ENCODE data around the gene EARS2.

DNA sequence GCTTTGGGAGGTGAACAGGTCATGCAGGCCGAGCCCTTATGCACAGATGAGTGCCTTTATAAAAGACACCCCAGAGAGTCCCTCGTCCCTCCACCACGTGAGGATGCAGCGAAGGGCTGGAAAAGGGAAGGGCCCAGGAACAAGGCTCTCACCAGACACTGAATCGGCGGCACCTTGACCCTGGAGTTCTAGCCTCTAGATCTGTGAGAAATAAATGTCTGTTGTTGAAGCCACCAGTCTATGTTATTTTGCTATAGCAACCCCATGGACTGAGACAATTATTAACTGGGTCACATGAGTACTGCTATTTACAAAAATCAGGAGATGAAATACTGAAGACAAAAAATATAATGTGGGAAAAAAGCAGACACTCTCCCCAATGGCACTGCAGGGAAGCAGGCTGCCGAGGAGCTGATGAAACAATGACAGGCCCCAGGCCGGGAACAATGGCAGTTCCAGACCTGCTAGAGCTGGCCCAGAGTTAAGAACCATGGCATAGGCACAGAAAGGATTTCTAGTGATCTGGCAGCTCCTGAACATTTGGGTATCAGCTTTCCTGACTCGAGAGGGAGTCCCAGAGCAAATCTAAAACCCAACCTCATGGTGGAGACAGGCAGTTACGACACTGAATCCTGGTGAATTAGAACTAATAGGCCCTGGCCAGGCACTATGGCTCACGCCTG is 29.0 kb downstream of the EARS2 start:
- no peak for TF ChIP-seq ZBTB7A (IDR thresholded peaks at IDR 0.05; ENCODE audit: low read depth)
- TF ChIP-seq CEBPB (IDR thresholded peaks at IDR 0.05): no peak

Measured in Ishikawa (cell line).